ENCODE data around the gene FSIP1. TPM values are rescaled to one million over a fixed set of nuclear protein-coding genes. Genes with fewer than 3 reads are reported as not detected.
A peak's percentile ranks its signal among the peaks of the same experiment; 100 is the strongest.

Gene FSIP1
- total RNA-seq, 1 donor from 2014 or later = 0.54 TPM

- H3K27me3 Mint-ChIP-seq (ENCODE audit: unreplicated experiment) = no peaks in the 10 kb centered on the region
- TF ChIP-seq, protein P1, sequence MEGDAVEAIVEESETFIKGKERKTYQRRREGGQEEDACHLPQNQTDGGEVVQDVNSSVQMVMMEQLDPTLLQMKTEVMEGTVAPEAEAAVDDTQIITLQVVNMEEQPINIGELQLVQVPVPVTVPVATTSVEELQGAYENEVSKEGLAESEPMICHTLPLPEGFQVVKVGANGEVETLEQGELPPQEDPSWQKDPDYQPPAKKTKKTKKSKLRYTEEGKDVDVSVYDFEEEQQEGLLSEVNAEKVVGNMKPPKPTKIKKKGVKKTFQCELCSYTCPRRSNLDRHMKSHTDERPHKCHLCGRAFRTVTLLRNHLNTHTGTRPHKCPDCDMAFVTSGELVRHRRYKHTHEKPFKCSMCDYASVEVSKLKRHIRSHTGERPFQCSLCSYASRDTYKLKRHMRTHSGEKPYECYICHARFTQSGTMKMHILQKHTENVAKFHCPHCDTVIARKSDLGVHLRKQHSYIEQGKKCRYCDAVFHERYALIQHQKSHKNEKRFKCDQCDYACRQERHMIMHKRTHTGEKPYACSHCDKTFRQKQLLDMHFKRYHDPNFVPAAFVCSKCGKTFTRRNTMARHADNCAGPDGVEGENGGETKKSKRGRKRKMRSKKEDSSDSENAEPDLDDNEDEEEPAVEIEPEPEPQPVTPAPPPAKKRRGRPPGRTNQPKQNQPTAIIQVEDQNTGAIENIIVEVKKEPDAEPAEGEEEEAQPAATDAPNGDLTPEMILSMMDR (IDR thresholded peaks at IDR 0.05) = no peak
- no peak overlapping the region for H3K27ac Mint-ChIP-seq (ENCODE audit: unreplicated experiment)
- no peak overlapping the region for H3K4me3 Mint-ChIP-seq (ENCODE audit: unreplicated experiment)
- no peak for DNase-seq (ENCODE audit: extremely low spot score, unreplicated experiment)
- H3K4me1 Mint-ChIP-seq (ENCODE audit: unreplicated experiment) = peaks cover 20% of the 10 kb centered on the region
- H3K36me3 Mint-ChIP-seq (ENCODE audit: unreplicated experiment) = peaks cover 5% of the 10 kb centered on the region
- peaks cover 4% of the 10 kb centered on the region for H3K9me3 Mint-ChIP-seq (ENCODE audit: unreplicated experiment)
Observed at GRCh38 chr15:39752246-39752645, 30.4 kb downstream of the FSIP1 start.

DNA sequence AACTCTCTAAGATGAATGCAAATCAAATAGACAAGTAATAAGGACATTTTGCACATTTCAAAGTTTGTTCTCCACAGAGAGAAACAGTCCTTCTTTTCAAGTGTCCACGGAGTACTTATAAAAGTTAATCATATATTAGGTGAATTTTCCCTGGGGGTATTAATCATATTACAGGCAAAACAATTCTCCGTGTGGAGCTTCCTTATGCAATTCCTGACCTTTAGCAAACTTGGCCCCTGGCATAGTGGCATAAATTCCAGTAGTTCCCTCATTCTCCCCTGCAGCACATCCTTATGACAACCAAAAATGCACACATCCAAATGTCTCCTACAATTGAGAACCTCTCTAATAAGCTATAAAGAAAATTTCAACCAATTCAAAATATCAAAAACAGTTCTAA, 34.4 kb downstream of the FSIP1 start:
- Mint-ChIP-seq H3K27me3 (ENCODE audit: unreplicated experiment) (no peaks in the 10 kb centered on the region), H3K36me3 (ENCODE audit: unreplicated experiment) (peaks cover 5% of the 10 kb centered on the region), H3K27ac (ENCODE audit: unreplicated experiment) (peak overlapping the region; percentile 69), H3K4me3 (ENCODE audit: unreplicated experiment) (no peak overlapping the region), H3K9me3 (ENCODE audit: unreplicated experiment) (peaks cover 4% of the 10 kb centered on the region), H3K4me1 (ENCODE audit: unreplicated experiment) (peaks cover 28% of the 10 kb centered on the region)
- TF ChIP-seq, protein P1 (IDR thresholded peaks at IDR 0.05) = no peak
- no peak for DNase-seq (ENCODE audit: extremely low spot score, unreplicated experiment)

GRCh38 chr15:39747326-39747725, 35.3 kb downstream of the FSIP1 start:
- no peaks in the 10 kb centered on the region for H3K27me3 Mint-ChIP-seq (ENCODE audit: unreplicated experiment)
- no peak for DNase-seq (ENCODE audit: extremely low spot score, unreplicated experiment)
- peaks cover 5% of the 10 kb centered on the region for H3K36me3 Mint-ChIP-seq (ENCODE audit: unreplicated experiment)
- peak overlapping the region; percentile 74 for H3K27ac Mint-ChIP-seq (ENCODE audit: unreplicated experiment)
- peaks cover 4% of the 10 kb centered on the region for H3K9me3 Mint-ChIP-seq (ENCODE audit: unreplicated experiment)
- TF ChIP-seq, protein P1 (IDR thresholded peaks at IDR 0.05) = no peak
- peaks cover 28% of the 10 kb centered on the region for H3K4me1 Mint-ChIP-seq (ENCODE audit: unreplicated experiment)
- H3K4me3 Mint-ChIP-seq (ENCODE audit: unreplicated experiment) = no peak overlapping the region

GRCh38 chr15:39746714-39747276, 35.8 kb downstream of the FSIP1 start:
- TF ChIP-seq, protein P1 (IDR thresholded peaks at IDR 0.05) = no peak
- H3K27ac Mint-ChIP-seq (ENCODE audit: unreplicated experiment) = peak overlapping the region; percentile 74
- peaks cover 5% of the 10 kb centered on the region for H3K36me3 Mint-ChIP-seq (ENCODE audit: unreplicated experiment)
- H3K4me1 Mint-ChIP-seq (ENCODE audit: unreplicated experiment) = peaks cover 28% of the 10 kb centered on the region
- no peak for DNase-seq (ENCODE audit: extremely low spot score, unreplicated experiment)
- H3K27me3 Mint-ChIP-seq (ENCODE audit: unreplicated experiment) = no peaks in the 10 kb centered on the region
- H3K9me3 Mint-ChIP-seq (ENCODE audit: unreplicated experiment) = peaks cover 4% of the 10 kb centered on the region
- no peak overlapping the region for H3K4me3 Mint-ChIP-seq (ENCODE audit: unreplicated experiment)

- no peak for DNase-seq (ENCODE audit: extremely low spot score, unreplicated experiment)
- peak overlapping the region; percentile 4 for H3K27ac Mint-ChIP-seq (ENCODE audit: unreplicated experiment)
Observed at GRCh38 chr15:39746176-39746575, 36.5 kb downstream of the FSIP1 start.

More at GRCh38 chr15:39746176-39746575, 36.5 kb downstream of the FSIP1 start:
- Mint-ChIP-seq H3K36me3 (ENCODE audit: unreplicated experiment) (peaks cover 2% of the 10 kb centered on the region), H3K4me3 (ENCODE audit: unreplicated experiment) (no peak overlapping the region), H3K4me1 (ENCODE audit: unreplicated experiment) (peaks cover 32% of the 10 kb centered on the region), H3K27me3 (ENCODE audit: unreplicated experiment) (no peaks in the 10 kb centered on the region), H3K9me3 (ENCODE audit: unreplicated experiment) (no peaks in the 10 kb centered on the region)
- TF ChIP-seq, protein P1 (IDR thresholded peaks at IDR 0.05) = no peak

Measured in osteocyte (in vitro differentiated cells).